GM06990 (cell line): Measurements from ENCODE around the gene DACH1.

ENCODE experiments used
- DNase-seq: peaks from one replicate; pipeline ENCODE4 v3.0.0-alpha.2; 2011; ENCODE audit not compliant: insufficient read length; ENCODE audit errors: extremely low read depth
- H3K27me3 ChIP-seq: replicated peaks from 2 replicates; pipeline ENCODE4 v1.6.0; 2011; ENCODE audit warnings: low read length; ENCODE audit not compliant: control insufficient read depth, insufficient read depth
- H3K36me3 ChIP-seq: 2 replicates; pipeline ENCODE4 v1.5.1; 2011; ENCODE audit warnings: low read length; ENCODE audit not compliant: control insufficient read depth, insufficient read depth
- H3K4me3 ChIP-seq: replicated peaks from 2 replicates; pipeline ENCODE4 v1.5.1; 2011; ENCODE audit warnings: low read depth, mild to moderate bottlenecking, control low read depth, low read length
- CTCF ChIP-seq: IDR thresholded peaks from 2 replicates; pipeline ENCODE4 v1.5.1; 2011; ENCODE audit warnings: low read length, control low read depth, mild to moderate bottlenecking, inconsistent platforms; ENCODE audit not compliant: insufficient read depth, poor library complexity, severe bottlenecking

DACH1 gene

GRCh38 chr13:71578048-71578447 is 289.0 kb downstream of the DACH1 start:
- no peak overlapping the region for H3K4me3 ChIP-seq
- TF ChIP-seq CTCF = no peak
- no peak for DNase-seq
- no peaks in the 10 kb centered on the region for H3K36me3 ChIP-seq
- H3K27me3 ChIP-seq = no peaks in the 10 kb centered on the region

GRCh38 chr13:71577127-71577526 is 289.9 kb downstream of the DACH1 start:
- Histone ChIP-seq H3K4me3 (no peak overlapping the region), H3K27me3 (no peaks in the 10 kb centered on the region), H3K36me3 (no peaks in the 10 kb centered on the region)
- DNase-seq = no peak
- TF ChIP-seq CTCF = no peak

GRCh38 chr13:71576571-71576970 is 290.4 kb downstream of the DACH1 start:
- no peak for TF ChIP-seq CTCF
- DNase-seq = no peak
- no peak overlapping the region for H3K4me3 ChIP-seq
- H3K27me3 ChIP-seq = no peaks in the 10 kb centered on the region
- no peaks in the 10 kb centered on the region for H3K36me3 ChIP-seq

GRCh38 chr13:71546881-71547280 is 320.1 kb downstream of the DACH1 start:
- TF ChIP-seq CTCF = no peak
- Histone ChIP-seq H3K4me3 (no peak overlapping the region), H3K36me3 (no peaks in the 10 kb centered on the region), H3K27me3 (no peaks in the 10 kb centered on the region)
- no peak for DNase-seq

- TF ChIP-seq CTCF = no peak
- no peaks in the 10 kb centered on the region for H3K27me3 ChIP-seq
- no peak for DNase-seq
- H3K36me3 ChIP-seq = no peaks in the 10 kb centered on the region
- no peak overlapping the region for H3K4me3 ChIP-seq
Observed at GRCh38 chr13:71540098-71540497, 326.9 kb downstream of the DACH1 start.

GRCh38 chr13:71536201-71536600 is 330.8 kb downstream of the DACH1 start:
- no peaks in the 10 kb centered on the region for H3K36me3 ChIP-seq
- H3K4me3 ChIP-seq = no peak overlapping the region
- no peak for DNase-seq
- no peaks in the 10 kb centered on the region for H3K27me3 ChIP-seq
- TF ChIP-seq CTCF = no peak
